ENCODE measurements around the gene CD3E.

The CD3E gene

GRCh38 chr11:118318124-118318523 lies 13.6 kb downstream of the CD3E start:
- ChIA-PET CTCF (interaction anchor here (0.6 to 0.7 kb wide), 3 partner anchors 11 to 893 kb away, joined by 3 to 4 read pairs (median 3); no protein-coding TSS in a partner anchor), POLR2A (ENCODE audit: low non-redundant PET) (no interaction called here)
- no peak for TF ChIP-seq CTCF (conservative IDR thresholded peaks at IDR 0.05; ENCODE audit: low read depth)
- DNase-seq (ENCODE audit: low spot score), result no peak
- H3K27ac ChIP-seq, result no peak overlapping the region

GRCh38 chr11:118318581-118319336 lies 14.2 kb downstream of the CD3E start:
- H3K27ac ChIP-seq, result no peak overlapping the region

GRCh38 chr11:118319337-118319707 lies 14.8 kb downstream of the CD3E start:
- CTCF ChIA-PET, result no interaction called here
- no peak for DNase-seq (ENCODE audit: low spot score)
- POLR2A ChIA-PET (ENCODE audit: low non-redundant PET), result no interaction called here
- no peak overlapping the region for H3K27ac ChIP-seq
- no peak for TF ChIP-seq CTCF (conservative IDR thresholded peaks at IDR 0.05; ENCODE audit: low read depth)

More at GRCh38 chr11:118318581-118319336, 14.2 kb downstream of the CD3E start:
- ChIA-PET POLR2A (ENCODE audit: low non-redundant PET) (no interaction called here), CTCF (interaction anchor here (0.6 kb wide), 2 partner anchors 513 to 893 kb away, joined by 3 read pairs; no protein-coding TSS in a partner anchor)
- TF ChIP-seq CTCF (conservative IDR thresholded peaks at IDR 0.05; ENCODE audit: low read depth), result no peak
- DNase-seq (ENCODE audit: low spot score), result no peak

GRCh38 chr11:118320515-118320914 lies 16.0 kb downstream of the CD3E start:
- POLR2A ChIA-PET (ENCODE audit: low non-redundant PET), result no interaction called here
- CTCF ChIA-PET, result no interaction called here
- H3K27ac ChIP-seq, result no peak overlapping the region
- no peak for TF ChIP-seq CTCF (conservative IDR thresholded peaks at IDR 0.05; ENCODE audit: low read depth)
- DNase-seq (ENCODE audit: low spot score), result no peak

GRCh38 chr11:118321386-118322082 lies 17.0 kb downstream of the CD3E start:
- no peak overlapping the region for H3K27ac ChIP-seq
- CTCF ChIA-PET, result no interaction called here
- DNase-seq (ENCODE audit: low spot score), result no peak
- POLR2A ChIA-PET (ENCODE audit: low non-redundant PET), result no interaction called here
- TF ChIP-seq CTCF (conservative IDR thresholded peaks at IDR 0.05; ENCODE audit: low read depth), result no peak

GRCh38 chr11:118322721-118323120 lies 18.2 kb downstream of the CD3E start:
- no peak for DNase-seq (ENCODE audit: low spot score)
- no peak for TF ChIP-seq CTCF (conservative IDR thresholded peaks at IDR 0.05; ENCODE audit: low read depth)
- POLR2A ChIA-PET (ENCODE audit: low non-redundant PET), result no interaction called here
- CTCF ChIA-PET, result interaction anchor here (0.6 kb wide), 1 partner anchor 31 kb away, joined by 3 read pairs; no protein-coding TSS in a partner anchor
- H3K27ac ChIP-seq, result no peak overlapping the region
